SK-N-MC (cell line): ENCODE results near the gene YWHAH.

ENCODE experiments used
- EZH2 ChIP-seq: fragments of 200-600 bp; sonication (generic); IDR thresholded peaks from one replicate; pipeline ENCODE4 v1.6.1; 2017; ENCODE audit warnings: antibody characterized with exemption
- FOXP2 ChIP-seq: optimal IDR thresholded peaks from 2 replicates; pipeline ENCODE3; 2011; ENCODE audit warnings: mild to moderate bottlenecking, moderate library complexity; ENCODE audit not compliant: insufficient read depth; ENCODE audit errors: extremely low read length, control extremely low read depth
- POLR2AphosphoS5 ChIP-seq: IDR thresholded peaks from 2 replicates; pipeline ENCODE4 v1.6.1; 2012; ENCODE audit warnings: mild to moderate bottlenecking, low read depth, low read length, borderline replicate concordance

DNA sequence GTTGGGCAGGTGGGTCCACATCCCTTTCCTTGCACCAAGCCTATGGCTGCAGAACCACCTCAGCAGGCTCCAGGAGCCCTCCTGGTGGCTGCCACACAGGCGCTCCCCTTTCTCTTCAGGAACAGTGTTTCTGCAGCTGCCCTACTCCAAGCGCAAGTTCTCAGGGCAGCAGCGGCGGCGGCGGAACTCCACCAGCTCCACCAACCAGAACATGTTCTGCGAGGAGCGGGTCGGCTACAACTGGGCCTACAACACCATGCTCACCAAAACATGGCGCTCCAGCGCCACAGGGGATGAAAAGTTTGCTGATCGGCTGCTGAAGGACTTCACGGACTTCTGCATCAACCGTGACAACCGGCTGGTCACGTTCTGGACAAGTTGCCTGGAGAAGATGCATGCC lies 38.2 kb upstream of the YWHAH start:
- no peak for TF ChIP-seq POLR2AphosphoS5
- TF ChIP-seq EZH2, result no peak
- no peak for TF ChIP-seq FOXP2
